ENCODE measurements around the gene FAM162A. TPM values are rescaled to one million over a fixed set of nuclear protein-coding genes. Genes with fewer than 3 reads are reported as not detected.
A peak's percentile ranks its signal among the peaks of the same experiment; 100 is the strongest.
"Not testable (repeated sequence)": the region's sequence is repeated elsewhere in the genome, so short reads cannot be mapped to it uniquely, and the experiment has no call there.

FAM162A gene, protein sequence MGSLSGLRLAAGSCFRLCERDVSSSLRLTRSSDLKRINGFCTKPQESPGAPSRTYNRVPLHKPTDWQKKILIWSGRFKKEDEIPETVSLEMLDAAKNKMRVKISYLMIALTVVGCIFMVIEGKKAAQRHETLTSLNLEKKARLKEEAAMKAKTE
- total RNA-seq (2014; rRNA removed; shearing (Covaris generic)) = 35.6 and 58.4 TPM in 2 replicates

DNA sequence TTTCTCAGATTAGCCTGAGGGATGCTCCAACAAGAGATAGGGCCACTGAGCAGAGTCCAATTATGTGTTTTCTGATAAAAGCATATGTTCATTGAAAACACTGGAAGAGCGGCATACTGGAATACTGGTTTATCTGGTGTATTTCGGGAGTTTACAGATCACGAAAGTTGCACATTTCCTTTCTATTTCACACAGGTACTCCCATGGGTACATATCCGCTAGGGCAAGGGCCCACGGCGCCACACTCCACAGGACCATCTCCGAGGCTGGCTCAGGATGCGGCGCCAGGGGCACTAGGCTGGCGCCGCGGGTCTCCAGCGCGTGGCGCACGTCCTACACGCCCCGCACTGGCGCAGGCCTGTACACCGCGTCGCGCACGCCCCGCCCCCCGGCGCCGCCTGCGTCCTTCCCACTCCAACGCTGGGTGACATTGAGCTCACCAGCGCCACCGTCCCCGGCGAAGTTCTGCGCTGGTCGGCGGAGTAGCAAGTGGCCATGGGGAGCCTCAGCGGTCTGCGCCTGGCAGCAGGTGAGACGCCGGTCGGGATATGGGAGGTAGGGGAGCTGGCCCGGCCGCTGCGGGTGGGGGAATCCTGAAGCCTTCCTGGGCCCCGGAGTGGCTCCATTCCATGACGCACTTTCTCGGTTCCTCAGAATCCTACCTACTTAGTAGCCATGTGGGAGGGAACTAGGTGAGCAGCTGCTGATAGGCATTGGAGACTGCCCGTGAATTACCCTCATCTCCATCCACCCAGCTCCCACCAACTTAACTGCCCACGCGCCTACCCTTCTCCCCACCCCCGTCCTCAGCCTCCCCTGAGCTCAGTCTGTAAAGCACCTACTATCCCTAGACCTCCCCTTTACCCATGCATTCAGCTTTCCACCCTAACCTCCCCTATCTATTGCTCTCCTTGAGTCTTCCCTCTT lies at the start of gene FAM162A:
Gene FAM162A (plus strand): TSS at position 412 of the 927 bp plus-strand sequence. CDS start 84 bp downstream, at position 496.
- in situ Hi-C loops (cut with HindIII; ENCODE audit: low sequenced_read_pairs) = no loop called here
- DNase-seq (ENCODE audit: low spot score) = peak; percentile 95

DNA sequence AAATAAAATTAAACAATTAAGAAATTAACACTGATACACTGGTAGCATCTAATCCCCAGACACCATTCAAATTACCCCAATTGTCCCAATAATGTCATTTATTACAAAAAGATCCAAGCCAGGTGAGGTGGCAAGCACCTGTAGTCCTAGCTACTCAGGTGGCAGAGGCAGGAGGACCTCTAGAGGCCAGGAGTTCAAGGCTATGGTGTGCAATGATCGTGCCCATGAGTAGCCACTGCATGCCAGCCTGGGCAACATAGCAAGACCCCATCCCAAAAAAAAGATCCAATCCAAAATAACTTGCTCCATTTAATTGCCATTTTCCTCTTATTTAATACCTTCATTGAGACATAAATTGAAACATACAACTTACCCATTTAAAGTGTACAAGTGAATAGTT lies 41.2 kb upstream of the FAM162A start:
- in situ Hi-C loops (cut with HindIII; ENCODE audit: low sequenced_read_pairs) = no loop called here
- DNase-seq (ENCODE audit: low spot score) = no peak

DNA sequence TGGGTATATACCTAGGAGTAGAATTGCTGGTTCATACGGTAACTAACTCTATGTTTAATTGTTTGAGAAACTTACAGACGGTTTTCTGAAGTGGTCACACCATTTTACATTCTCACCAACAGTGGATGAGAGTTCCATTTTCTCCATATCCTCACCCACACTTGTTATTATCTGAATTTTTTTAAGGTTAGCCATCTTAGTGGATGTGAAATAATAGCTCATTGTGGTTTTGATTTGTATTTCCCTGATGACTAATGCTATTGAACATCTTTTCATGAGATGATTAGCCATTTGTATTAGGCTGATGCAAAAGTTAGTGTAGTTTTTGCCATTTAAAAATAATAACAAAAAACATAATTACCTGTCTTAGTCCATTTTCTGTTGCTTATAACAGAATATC lies 40.3 kb upstream of the FAM162A start:
- in situ Hi-C loops (cut with HindIII; ENCODE audit: low sequenced_read_pairs) = no loop called here
- DNase-seq (ENCODE audit: low spot score) = no peak

DNA sequence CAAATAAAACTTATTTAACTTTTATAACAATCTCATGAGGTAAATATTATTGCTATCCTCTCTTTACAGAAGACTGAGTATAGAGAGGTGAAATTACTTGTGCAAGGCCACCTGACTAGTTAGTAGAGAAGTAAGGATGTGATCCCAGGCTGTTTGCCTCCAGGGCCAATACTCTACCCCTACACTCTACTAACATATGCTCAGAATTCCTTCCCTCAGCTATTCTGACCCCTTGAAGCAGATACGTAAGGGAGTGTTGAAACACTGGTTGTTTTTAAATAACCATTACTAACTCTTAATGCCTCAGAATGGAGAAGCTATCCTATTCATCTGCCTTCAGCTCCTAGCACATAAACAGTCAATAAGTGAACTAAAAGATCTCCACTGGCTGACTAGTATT lies 34.8 kb upstream of the FAM162A start:
- in situ Hi-C loops (cut with HindIII; ENCODE audit: low sequenced_read_pairs) = no loop called here
- no peak for DNase-seq (ENCODE audit: low spot score)

DNA sequence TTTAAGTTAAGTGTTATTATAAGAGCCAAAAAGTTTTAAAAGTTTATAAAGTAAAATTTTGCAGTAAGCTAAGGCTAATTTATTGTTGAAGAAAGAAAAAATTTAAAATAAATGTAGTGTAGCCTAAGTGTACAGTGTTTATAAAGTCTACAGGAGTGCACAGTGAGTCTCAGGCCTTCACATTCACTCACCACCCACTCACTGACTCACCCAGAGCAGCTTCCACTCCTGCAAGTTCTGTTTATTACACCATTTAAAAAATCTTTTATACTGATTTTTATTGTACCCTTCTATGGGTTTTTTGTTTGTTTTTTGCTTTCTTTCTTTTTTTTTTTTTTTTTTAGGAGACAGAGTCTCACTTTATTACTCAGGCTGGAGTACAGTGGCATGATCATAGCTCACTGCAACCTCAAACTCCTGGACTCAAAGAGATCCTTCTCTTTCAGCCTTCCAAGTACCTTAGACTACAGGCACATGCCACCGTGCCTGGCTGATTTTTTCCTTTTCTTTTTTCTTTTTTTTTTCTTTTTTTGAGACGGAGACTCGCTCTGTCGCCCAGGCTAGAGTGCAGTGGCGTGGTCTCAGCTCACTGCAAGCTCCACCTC lies 33.1 kb upstream of the FAM162A start:
- in situ Hi-C loops (cut with HindIII; ENCODE audit: low sequenced_read_pairs) = no loop called here

DNA sequence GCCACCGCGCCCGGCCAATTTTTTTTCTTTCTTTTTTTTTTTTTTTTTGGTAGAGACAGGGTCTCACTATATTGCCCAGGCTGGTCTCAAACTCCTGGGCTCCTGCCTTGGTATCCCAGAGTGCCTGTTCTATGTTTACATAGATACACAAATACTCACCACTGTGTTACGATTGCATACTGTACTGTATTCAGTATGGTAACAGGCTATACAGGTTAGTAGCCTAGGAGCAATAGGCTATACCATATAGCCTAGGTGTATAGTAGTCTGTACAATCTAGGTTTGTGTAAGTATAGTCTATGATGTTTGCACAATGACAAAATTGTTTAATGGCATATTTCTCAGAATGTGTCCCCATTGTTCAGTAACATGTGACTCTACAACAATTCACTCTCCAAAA lies 32.4 kb upstream of the FAM162A start:
- DNase-seq (ENCODE audit: low spot score) = no peak
- in situ Hi-C loops (cut with HindIII; ENCODE audit: low sequenced_read_pairs) = no loop called here

More for the DNA sequence above, 33.1 kb upstream of the FAM162A start:
- DNase-seq (ENCODE audit: low spot score) = no peak

DNA sequence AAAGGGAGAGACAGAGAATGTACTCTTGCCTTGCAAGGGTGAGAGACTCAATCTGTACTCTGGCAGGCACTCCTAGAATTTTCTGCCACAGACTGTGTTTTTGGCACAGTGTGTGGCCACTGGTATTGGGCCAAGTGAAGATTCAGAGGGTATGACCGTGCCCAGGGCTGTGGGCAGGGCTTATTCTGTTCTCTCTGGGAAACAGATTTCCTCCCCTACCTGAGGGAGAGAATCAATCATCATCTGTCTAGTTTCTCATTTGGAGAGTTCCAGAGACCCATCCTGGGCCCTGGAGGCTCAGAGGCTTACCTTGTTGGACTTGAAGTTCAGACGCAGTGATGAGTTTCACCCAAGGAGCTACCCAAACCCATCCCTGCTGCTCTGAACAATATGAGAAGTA lies 30.8 kb upstream of the FAM162A start:
- DNase-seq (ENCODE audit: low spot score) = peak; percentile 48

DNA sequence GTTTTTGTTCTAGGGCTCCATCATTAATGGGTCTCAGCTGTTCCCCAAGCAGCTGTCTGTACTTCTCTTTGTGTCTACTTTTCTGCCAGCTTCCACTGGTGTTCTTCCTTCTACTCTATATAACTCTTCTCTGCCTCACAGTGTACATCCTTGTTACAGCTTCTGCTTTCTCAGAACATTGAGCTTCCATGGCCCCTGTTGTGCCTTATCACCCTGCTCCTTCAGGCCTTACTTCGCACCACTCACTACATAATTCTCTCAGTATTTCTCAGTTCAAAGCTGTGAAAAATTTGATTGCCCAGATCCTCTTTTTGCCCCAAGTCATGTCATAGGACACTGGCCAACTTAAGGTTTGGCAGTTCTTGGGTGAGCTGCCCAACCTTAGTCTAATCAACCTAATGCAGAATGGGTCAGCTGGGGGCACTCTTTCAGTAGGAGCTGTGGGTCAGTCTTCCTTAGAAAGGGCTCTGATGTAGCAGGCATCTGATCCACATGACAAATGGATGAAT lies 30.0 kb upstream of the FAM162A start:
- in situ Hi-C loops (cut with HindIII; ENCODE audit: low sequenced_read_pairs) = no loop called here

More for the DNA sequence above, 30.8 kb upstream of the FAM162A start:
- in situ Hi-C loops (cut with HindIII; ENCODE audit: low sequenced_read_pairs) = no loop called here

DNA sequence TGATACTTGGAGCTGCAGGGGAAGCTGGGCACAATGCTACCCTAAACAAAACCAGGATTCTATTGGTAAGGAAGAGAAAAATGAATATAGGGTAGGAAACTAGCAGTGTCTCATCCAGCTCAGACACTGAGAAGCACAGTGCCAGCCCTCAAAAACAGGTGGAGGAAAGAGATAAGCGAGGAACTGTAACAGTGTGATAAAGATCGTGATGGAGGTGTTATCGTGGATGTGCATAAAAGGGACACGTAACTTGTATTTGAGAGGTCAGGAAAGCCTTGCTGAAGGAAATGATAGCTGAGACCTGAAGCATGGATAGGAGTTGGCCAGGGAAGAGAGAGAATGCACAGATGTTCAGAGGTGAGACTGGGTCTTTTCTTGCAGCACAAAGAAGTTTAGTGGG lies 28.4 kb upstream of the FAM162A start:
- in situ Hi-C loops (cut with HindIII; ENCODE audit: low sequenced_read_pairs) = no loop called here
- DNase-seq (ENCODE audit: low spot score) = no peak

More for the DNA sequence above, 30.0 kb upstream of the FAM162A start:
- no peak for DNase-seq (ENCODE audit: low spot score)

DNA sequence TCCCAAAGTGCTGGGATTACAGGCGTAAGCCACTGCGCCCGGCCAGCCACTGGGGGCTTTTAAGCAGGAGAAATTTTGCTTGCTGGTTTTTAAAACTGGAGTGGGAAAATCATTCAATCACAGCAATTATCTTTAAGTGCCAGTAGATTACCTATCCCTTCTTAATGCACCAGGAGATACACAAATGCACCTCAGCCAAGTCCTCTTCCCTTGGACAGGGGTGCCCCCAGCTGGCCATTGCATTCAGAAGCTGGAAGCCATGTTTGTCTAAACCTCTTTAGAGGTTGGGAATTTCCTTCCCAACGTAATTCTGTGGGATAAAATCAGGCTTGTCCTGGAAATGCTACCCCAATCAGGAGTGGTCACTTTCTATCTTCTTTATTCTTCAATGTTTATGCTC lies 27.6 kb upstream of the FAM162A start:
- in situ Hi-C loops (cut with HindIII; ENCODE audit: low sequenced_read_pairs) = no loop called here
- DNase-seq (ENCODE audit: low spot score) = peak; percentile 19

DNA sequence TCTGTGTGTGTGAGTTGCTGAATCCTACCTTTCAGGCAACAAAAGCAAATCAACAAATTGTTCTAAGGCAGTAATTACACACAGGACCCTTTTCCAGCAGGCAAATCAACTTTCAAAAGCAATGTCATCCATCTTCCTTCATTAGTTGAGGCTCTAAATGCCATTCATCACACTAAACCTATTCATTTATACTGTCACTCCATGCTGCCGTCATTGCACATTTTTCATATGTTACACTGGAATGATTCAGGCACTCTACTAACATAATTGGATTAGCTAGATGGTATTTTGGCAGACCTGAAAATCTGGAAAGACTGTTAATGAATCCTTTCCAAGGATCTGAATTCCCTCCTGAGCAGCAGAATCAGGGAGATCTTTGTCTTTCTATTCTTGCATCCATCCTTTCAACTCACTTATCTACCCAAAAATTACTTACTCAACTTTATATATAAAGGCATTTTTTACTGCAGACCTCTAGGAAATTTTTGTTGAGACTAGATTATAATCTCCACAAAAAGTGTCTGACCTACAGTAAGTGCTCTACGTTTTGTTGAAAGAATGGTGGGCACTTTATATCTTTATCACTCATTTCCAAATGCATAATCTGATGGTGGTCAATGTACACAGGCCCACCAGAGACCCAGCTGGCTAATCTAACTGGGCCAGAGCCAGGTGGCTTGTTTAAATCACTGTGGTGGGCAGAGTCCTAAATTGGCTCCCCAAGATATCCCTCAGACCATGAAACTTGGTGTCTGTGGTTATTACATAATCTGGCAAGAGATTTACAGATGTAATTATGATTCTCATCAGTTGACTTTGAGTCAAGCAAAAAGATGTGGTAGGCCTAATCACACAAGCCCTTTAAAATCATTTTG lies 25.9 kb upstream of the FAM162A start:
- in situ Hi-C loops (cut with HindIII; ENCODE audit: low sequenced_read_pairs) = no loop called here
- no peak for DNase-seq (ENCODE audit: low spot score)

DNA sequence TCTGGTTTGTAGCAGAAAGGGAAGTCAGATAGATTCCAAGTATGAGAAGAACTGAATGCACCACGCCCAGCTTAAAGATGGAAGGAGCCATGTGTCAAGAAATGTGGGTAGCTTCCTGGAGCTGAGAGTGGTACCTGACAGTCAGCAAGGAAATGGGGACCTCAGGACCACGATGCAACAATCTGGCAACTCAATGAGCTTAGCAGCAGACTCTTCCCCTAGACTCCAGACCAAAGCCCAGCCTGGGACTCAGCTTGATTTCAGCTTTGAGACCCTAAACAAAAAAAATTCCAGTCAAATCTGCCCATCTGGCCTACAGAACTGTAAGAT lies 25.3 kb upstream of the FAM162A start:
- no peak for DNase-seq (ENCODE audit: low spot score)
- in situ Hi-C loops (cut with HindIII; ENCODE audit: low sequenced_read_pairs) = no loop called here

DNA sequence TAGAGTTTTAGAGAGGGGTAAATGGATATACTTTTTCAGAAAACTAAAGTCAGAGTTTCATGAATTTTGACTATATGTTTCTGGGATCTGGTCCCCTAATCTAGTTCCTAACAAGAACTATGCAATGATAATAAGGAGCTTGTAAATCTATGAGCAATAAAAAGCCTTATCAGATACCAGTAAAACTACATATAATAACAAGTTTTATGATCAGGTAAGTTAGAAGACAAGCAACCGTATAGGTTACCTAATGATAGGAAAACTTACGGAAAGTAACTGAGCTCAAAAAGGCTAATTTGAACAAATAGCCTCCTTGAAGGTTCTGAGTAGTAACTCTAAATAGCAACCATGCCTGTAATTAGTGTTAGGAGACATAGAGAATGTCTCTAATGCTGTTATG lies 22.0 kb upstream of the FAM162A start:
- DNase-seq (ENCODE audit: low spot score) = no peak
- in situ Hi-C loops (cut with HindIII; ENCODE audit: low sequenced_read_pairs) = no loop called here

DNA sequence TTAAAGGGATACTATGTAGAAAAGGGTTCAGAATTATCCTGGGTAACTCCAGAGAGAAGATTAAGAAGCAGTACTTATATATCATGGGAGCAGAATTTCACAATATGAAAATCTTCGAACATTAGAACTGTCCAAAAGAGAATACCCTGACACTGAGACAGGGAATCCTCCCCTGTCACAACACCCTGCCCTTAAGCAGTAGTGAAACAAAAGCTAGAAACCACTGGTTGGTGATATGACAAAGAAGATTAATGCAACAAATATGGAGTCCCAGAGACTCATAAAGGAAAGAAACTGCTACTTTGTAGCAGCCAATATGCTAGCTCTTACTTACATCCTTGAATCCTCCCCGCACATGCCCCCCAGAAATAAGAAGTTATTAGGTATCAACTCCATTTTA lies 19.5 kb upstream of the FAM162A start:
- no peak for DNase-seq (ENCODE audit: low spot score)
- in situ Hi-C loops (cut with HindIII; ENCODE audit: low sequenced_read_pairs) = no loop called here

DNA sequence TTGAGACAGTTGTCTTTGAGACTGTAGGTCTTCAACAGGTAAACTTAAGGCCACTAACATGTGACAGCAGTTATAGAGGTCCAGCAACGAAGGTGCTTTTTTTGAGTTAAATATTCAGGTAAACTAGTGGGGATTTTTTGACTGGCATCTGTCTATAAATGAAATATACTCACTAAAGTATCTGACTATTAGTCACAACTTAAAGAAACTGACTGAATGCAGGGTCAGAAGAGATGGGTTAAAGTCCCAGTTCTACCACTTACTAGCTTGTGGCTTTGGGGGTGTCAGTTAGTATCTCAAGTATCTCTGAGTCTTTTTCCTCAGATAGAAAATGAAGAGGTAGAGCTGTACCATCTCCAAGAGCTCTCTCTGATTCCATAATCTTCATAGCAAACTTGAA lies 18.9 kb upstream of the FAM162A start:
- in situ Hi-C loops (cut with HindIII; ENCODE audit: low sequenced_read_pairs) = no loop called here
- no peak for DNase-seq (ENCODE audit: low spot score)

DNA sequence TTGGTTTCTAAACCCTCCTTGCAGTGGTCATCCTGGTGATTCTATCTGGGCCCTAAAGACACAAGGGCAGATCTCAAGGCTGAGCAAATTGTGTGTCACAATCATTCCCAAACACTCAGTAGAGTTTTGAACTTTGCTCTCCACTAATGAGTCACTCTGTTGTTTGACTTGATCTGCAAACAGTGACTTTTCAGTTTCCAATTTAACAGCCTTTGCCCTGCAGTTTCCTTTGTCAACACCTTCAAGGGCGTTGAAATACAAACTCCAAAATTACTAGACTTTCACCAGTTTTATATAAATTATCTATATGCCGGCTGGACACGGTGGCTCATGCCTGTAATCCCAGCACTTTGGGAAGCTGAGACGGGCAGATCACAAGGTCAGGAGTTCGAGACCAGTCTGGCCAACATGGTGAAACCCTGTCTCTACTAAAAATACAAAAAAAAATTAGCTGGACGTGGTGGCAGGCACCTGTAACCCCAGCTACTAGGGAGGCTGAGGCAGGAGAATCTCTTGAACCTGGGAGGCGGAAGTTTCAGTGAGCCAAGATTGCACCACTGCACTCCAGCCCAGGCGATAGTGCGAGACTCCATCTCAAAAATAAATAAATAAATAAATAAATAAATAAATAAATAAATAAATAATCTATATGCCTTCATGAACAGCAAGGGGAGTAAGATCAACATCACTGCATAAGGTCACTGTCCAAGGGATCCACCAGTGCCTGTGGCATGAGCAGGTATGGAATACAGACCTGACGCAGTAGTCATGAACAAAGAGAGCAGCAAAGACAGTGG lies 18.2 kb upstream of the FAM162A start:
- DNase-seq (ENCODE audit: low spot score) = not testable (repeated sequence)

DNA sequence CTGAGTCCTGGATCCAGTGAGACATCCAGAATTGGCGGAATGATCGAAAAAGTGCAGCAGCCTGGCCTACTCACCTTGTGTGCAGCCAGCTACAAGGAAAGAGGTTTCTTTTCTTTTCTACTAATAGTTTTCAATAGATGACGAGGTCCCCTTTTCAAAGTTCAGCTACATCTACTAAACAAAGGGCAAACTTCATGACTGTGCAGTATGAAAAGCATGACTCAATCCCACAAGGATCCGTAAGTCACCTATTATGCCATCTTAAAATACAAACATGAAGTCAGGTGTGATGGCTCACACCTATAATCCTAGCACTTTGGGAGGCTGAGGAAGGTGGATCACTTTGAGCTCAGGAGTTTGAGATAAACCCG lies 17.6 kb upstream of the FAM162A start:
- DNase-seq (ENCODE audit: low spot score) = no peak
- in situ Hi-C loops (cut with HindIII; ENCODE audit: low sequenced_read_pairs) = no loop called here

More for the DNA sequence above, 18.2 kb upstream of the FAM162A start:
- in situ Hi-C loops (cut with HindIII; ENCODE audit: low sequenced_read_pairs) = not testable (repeated sequence)

DNA sequence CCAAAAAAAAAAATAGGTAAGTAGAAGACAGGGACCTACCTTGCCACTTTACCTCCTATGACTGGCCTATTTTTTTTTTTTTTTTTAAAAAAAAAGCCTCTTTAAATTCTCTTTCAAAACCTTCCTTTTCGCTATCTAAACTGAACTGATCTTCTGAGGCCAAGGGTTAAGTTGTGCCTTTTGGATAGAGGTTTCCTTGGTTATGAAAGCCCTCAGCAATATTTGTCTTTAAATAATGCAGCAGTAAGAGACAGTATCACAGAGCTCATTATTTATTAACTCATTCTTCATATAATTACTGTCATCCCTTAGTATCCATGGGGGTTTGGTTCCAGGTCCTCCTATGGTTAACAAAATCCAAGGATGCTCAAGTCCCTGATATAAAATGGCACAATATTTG lies 9.9 kb upstream of the FAM162A start:
- in situ Hi-C loops (cut with HindIII; ENCODE audit: low sequenced_read_pairs) = no loop called here
- no peak for DNase-seq (ENCODE audit: low spot score)

All from G401 (cell line).